Activated CD4-positive, alpha-beta memory T cell treated with anti-CD3 and anti-CD28 coated beads, Interleukin-2, amount 10 ng/mL, durations not matched to agents 7 days and 5 days (primary cell): Measurements from ENCODE around the gene CLOCK. TPM values are rescaled to one million over a fixed set of nuclear protein-coding genes. Genes with fewer than 3 reads are reported as not detected.

Experiments
- CTCF ChIA-PET: fragments of 350-600 bp; sonication (Branson Sonifier 250); formaldehyde crosslinking; loops from one replicate; lab custom pipeline; 2021; ENCODE audit warnings: antibody characterized with exemption, inconsistent platforms; lab: Charles Lee
- POLR2A ChIA-PET: fragments of 350-600 bp; sonication (Branson Sonifier 250); formaldehyde crosslinking; loops from one replicate; lab custom pipeline; 2021; ENCODE audit warnings: antibody characterized with exemption; lab: Charles Lee
- DNase-seq: peaks from one replicate; pipeline ENCODE4 v3.0.0-alpha.2; 2020
- H3K27ac Mint-ChIP-seq: one replicate; pipeline ENCODE4 v1.8.0; 2021; ENCODE audit warnings: mild to moderate bottlenecking, mixed read lengths
- H3K27me3 Mint-ChIP-seq: one replicate; pipeline ENCODE4 v1.8.0; 2021; ENCODE audit warnings: mixed read lengths
- H3K36me3 Mint-ChIP-seq: one replicate; pipeline ENCODE4 v1.8.0; 2021; ENCODE audit warnings: low read depth, mixed read lengths
- H3K4me1 Mint-ChIP-seq: one replicate; pipeline ENCODE4 v1.8.0; 2021; ENCODE audit warnings: mixed read lengths
- H3K4me3 Mint-ChIP-seq: one replicate; pipeline ENCODE4 v1.8.0; 2021; ENCODE audit warnings: mild to moderate bottlenecking, mixed read lengths
- H3K9me3 Mint-ChIP-seq: one replicate; pipeline ENCODE4 v1.8.0; 2021; ENCODE audit warnings: mixed read lengths
- total RNA-seq, 2 experiments: library from RNA; stranded (reverse); gene quantifications; one replicate each; pipeline ENCODE4 v1.2.3, GENCODE V29; 2021

CLOCK gene
- total RNA-seq, 2 experiments from 2014 or later: 7.4 to 9.6 TPM

DNA sequence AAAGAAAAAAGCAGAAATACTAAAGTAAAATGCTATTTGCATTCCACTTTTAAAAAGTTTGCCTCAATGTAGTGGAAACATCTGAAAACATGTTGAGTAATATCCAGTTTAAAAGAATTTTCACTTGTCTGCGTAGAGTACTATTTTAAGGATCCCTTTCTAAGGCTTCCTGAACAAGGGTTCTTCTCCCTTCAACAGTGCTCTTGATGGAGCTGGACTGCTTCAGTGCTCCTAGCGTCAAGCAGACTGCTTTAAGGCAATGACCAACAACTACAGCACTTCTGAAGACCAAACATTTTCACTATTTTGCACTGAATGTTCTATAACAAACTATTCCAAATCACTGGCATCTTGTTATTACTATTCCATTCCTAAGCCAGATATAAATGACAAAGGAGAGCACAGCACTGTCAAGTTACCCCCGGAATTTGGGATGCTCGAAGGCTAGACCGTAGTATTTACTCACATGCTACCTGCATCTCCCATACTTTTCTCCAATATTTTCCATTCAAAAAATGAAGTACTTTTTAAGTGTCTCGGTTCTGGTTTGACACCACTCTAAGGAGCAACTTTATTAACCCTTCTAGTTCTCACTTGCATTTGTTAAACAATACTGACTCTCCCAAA lies 114.9 kb downstream of the CLOCK start:
- H3K4me3 Mint-ChIP-seq: no peak overlapping the region
- ChIA-PET POLR2A (interaction anchor here (1.0 kb wide), 1 partner anchor 14 kb away, joined by 3 read pairs; no protein-coding TSS in a partner anchor), CTCF (interaction anchor here (0.6 kb wide), 1 partner anchor 59 kb away, joined by 4 read pairs; no protein-coding TSS in a partner anchor)
- H3K27me3 Mint-ChIP-seq: no peaks in the 10 kb centered on the region
- no peak for DNase-seq
- peaks cover 53% of the 10 kb centered on the region for H3K36me3 Mint-ChIP-seq
- no peaks in the 10 kb centered on the region for H3K9me3 Mint-ChIP-seq
- H3K27ac Mint-ChIP-seq: no peak overlapping the region
- peaks cover 15% of the 10 kb centered on the region for H3K4me1 Mint-ChIP-seq

- CTCF ChIA-PET: no interaction called here
- POLR2A ChIA-PET: interaction anchor here (1.1 kb wide), 1 partner anchor 11 kb away, joined by 3 read pairs; no protein-coding TSS in a partner anchor
- Mint-ChIP-seq H3K4me1 (peaks cover 1% of the 10 kb centered on the region), H3K27me3 (no peaks in the 10 kb centered on the region), H3K9me3 (no peaks in the 10 kb centered on the region), H3K36me3 (peaks cover 72% of the 10 kb centered on the region), H3K27ac (no peak overlapping the region), H3K4me3 (no peak overlapping the region)
- no peak for DNase-seq
Observed at GRCh38 chr4:55424791-55425190, 121.9 kb downstream of the CLOCK start.

DNA sequence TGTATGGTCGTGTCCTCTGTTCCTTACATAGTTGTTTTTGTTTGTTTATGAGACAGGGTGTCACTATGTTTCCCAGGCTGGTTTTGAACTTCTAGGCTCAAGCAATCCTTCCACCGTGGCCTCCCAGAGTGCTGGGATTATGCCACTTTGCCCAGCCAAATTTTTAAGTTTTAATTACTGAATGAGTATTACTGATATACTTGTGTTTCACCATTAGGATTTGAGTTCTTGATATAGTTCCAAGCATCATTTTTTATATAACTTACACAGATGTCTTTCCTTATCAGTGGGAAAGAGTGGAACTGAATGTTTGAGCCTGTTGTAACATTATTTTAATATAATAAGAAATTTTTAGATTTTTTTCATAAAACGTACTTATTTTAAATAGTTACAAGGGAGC lies 130.5 kb downstream of the CLOCK start:
- H3K36me3 Mint-ChIP-seq: peaks cover 45% of the 10 kb centered on the region
- CTCF ChIA-PET: no interaction called here
- no peaks in the 10 kb centered on the region for H3K27me3 Mint-ChIP-seq
- no peak overlapping the region for H3K4me3 Mint-ChIP-seq
- no peak for DNase-seq
- H3K27ac Mint-ChIP-seq: no peak overlapping the region
- POLR2A ChIA-PET: no interaction called here
- H3K9me3 Mint-ChIP-seq: no peaks in the 10 kb centered on the region
- peaks cover 3% of the 10 kb centered on the region for H3K4me1 Mint-ChIP-seq

- Mint-ChIP-seq H3K36me3 (peaks cover 25% of the 10 kb centered on the region), H3K9me3 (no peaks in the 10 kb centered on the region), H3K4me3 (no peak overlapping the region), H3K4me1 (peaks cover 25% of the 10 kb centered on the region), H3K27ac (no peak overlapping the region), H3K27me3 (no peaks in the 10 kb centered on the region)
- ChIA-PET POLR2A (no interaction called here), CTCF (interaction anchor here (2.1 kb wide), 1 partner anchor 65 kb away, joined by 8 read pairs; the partner anchor contains the start of gene SRD5A3)
- DNase-seq: no peak
Observed at GRCh38 chr4:55411621-55412020, 135.1 kb downstream of the CLOCK start.

DNA sequence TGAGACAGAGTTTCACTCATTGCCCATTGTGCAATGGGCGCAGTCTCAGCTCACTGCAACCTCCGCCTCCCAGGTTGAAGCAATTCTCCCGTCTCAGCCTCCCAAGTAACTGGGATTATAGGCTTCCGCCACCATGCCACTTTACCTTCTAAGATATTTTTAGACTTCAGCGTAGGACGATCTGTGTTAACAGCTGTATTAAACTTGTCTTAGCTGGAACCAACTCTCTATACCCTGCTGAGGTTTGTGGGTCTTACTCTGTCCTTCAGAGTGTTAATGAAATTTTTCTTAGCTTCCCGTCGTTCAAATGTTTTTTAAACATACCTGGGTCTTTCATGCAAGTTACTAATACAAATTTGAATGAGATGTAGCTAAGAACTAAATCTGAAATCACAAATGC lies 136.3 kb downstream of the CLOCK start:
- peaks cover 30% of the 10 kb centered on the region for H3K36me3 Mint-ChIP-seq
- peaks cover 34% of the 10 kb centered on the region for H3K4me1 Mint-ChIP-seq
- DNase-seq: no peak
- POLR2A ChIA-PET: interaction anchor here (0.6 to 1.1 kb wide), 3 partner anchors 8 to 64 kb away, joined by 3 to 5 read pairs (median 5); partner anchors contain the start of genes SRD5A3 and TMEM165
- CTCF ChIA-PET: interaction anchor here (2.1 kb wide), 1 partner anchor 64 kb away, joined by 8 read pairs; the partner anchor contains the start of gene SRD5A3
- no peaks in the 10 kb centered on the region for H3K9me3 Mint-ChIP-seq
- H3K27me3 Mint-ChIP-seq: no peaks in the 10 kb centered on the region
- no peak overlapping the region for H3K4me3 Mint-ChIP-seq
- H3K27ac Mint-ChIP-seq: no peak overlapping the region

DNA sequence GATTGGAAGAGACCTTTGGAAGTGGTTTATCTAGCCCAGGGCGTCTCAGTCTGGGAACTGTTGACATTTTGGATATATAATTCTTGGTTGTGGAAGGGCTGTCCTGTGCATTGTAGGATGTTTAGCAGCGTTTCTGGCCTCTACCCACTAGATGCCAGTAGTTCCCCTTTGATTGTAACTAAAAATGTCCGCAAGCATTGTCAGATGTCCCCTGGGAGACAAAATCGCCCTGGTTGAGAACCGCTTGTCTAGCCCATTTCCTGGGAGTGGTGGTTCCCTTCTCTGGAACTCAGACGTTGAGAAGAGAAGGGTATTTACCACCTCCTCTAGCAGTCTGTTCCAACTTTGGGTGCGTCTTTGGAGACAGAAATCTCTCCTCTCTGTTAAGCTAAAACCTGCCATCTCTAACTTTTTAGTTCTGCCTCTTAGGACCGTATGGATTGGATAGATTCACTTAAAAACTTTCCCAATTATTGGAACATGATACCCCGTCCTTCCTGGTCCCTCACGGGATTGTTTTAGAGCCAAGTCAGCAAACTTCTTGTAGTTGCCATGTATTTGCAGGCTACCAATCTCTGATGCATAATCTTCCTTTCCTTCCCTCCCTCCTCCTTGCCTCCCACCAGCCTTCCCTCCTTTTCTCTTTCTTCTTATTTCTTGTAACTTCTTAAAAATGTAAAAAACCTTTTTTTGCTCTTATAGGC lies 137.1 kb downstream of the CLOCK start:
- H3K4me3 Mint-ChIP-seq: no peak overlapping the region
- H3K4me1 Mint-ChIP-seq: peaks cover 38% of the 10 kb centered on the region
- H3K36me3 Mint-ChIP-seq: peaks cover 31% of the 10 kb centered on the region
- DNase-seq: no peak
- H3K27ac Mint-ChIP-seq: no peak overlapping the region
- CTCF ChIA-PET: interaction anchor here (1.3 to 2.1 kb wide), 3 partner anchors 11 to 137 kb away, joined by 5 to 8 read pairs (median 6); partner anchors contain the start of genes CLOCK and SRD5A3
- H3K9me3 Mint-ChIP-seq: no peaks in the 10 kb centered on the region
- H3K27me3 Mint-ChIP-seq: no peaks in the 10 kb centered on the region
- POLR2A ChIA-PET: interaction anchor here (0.9 to 1.5 kb wide), 3 partner anchors 10 to 64 kb away, joined by 5 read pairs; partner anchors contain the start of genes SRD5A3 and TMEM165

DNA sequence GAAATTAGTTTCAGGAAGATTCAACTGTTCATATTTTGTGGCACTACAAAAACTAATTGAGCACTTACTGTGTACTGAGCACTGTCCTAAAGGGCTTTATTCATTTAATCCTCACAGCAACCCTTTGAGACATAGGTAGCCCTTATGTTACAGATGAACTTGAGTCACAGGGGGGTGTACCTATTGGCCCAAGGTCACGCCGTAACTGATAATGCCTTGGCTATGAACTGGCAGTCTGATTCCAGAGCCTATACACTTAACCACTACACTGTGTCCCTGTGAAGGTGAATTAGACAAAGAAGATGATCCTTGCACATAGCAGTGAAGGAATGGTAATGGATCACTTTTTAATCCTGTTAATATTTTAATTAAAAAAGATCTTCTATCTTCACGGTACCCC lies 138.9 kb downstream of the CLOCK start:
- Mint-ChIP-seq H3K27ac (no peak overlapping the region), H3K9me3 (no peaks in the 10 kb centered on the region), H3K36me3 (peaks cover 43% of the 10 kb centered on the region), H3K4me1 (peaks cover 46% of the 10 kb centered on the region), H3K4me3 (no peak overlapping the region), H3K27me3 (no peaks in the 10 kb centered on the region)
- DNase-seq: no peak
- POLR2A ChIA-PET: interaction anchor here (1.3 kb wide), 1 partner anchor 10 kb away, joined by 3 read pairs; no protein-coding TSS in a partner anchor
- CTCF ChIA-PET: no interaction called here

- no peak overlapping the region for H3K27ac Mint-ChIP-seq
Observed at GRCh38 chr4:55407119-55407518, 139.6 kb downstream of the CLOCK start.

GRCh38 chr4:55406545-55406944 lies 140.2 kb downstream of the CLOCK start:
- peaks cover 38% of the 10 kb centered on the region for H3K36me3 Mint-ChIP-seq
- H3K27me3 Mint-ChIP-seq: no peaks in the 10 kb centered on the region

More at GRCh38 chr4:55407119-55407518, 139.6 kb downstream of the CLOCK start:
- Mint-ChIP-seq H3K4me1 (peaks cover 46% of the 10 kb centered on the region), H3K36me3 (peaks cover 43% of the 10 kb centered on the region), H3K9me3 (no peaks in the 10 kb centered on the region), H3K27me3 (no peaks in the 10 kb centered on the region), H3K4me3 (no peak overlapping the region)
- DNase-seq: no peak
- POLR2A ChIA-PET: interaction anchor here (1.3 kb wide), 1 partner anchor 10 kb away, joined by 3 read pairs; no protein-coding TSS in a partner anchor
- CTCF ChIA-PET: no interaction called here

GRCh38 chr4:55405073-55405472 lies 141.6 kb downstream of the CLOCK start:
- no peaks in the 10 kb centered on the region for H3K27me3 Mint-ChIP-seq
- peaks cover 48% of the 10 kb centered on the region for H3K36me3 Mint-ChIP-seq
- peaks cover 53% of the 10 kb centered on the region for H3K4me1 Mint-ChIP-seq
- no peak overlapping the region for H3K4me3 Mint-ChIP-seq
- CTCF ChIA-PET: interaction anchor here (1.5 kb wide), 1 partner anchor 60 kb away, joined by 3 read pairs; no protein-coding TSS in a partner anchor
- no peak overlapping the region for H3K27ac Mint-ChIP-seq
- no peak for DNase-seq
- POLR2A ChIA-PET: no interaction called here
- no peaks in the 10 kb centered on the region for H3K9me3 Mint-ChIP-seq

More at GRCh38 chr4:55406545-55406944, 140.2 kb downstream of the CLOCK start:
- CTCF ChIA-PET: interaction anchor here (1.3 kb wide), 1 partner anchor 11 kb away, joined by 3 read pairs; the partner anchor contains the start of gene TMEM165
- no peak overlapping the region for H3K27ac Mint-ChIP-seq
- POLR2A ChIA-PET: interaction anchor here (1.3 kb wide), 1 partner anchor 11 kb away, joined by 3 read pairs; no protein-coding TSS in a partner anchor
- H3K9me3 Mint-ChIP-seq: no peaks in the 10 kb centered on the region
- no peak overlapping the region for H3K4me3 Mint-ChIP-seq
- H3K4me1 Mint-ChIP-seq: peaks cover 44% of the 10 kb centered on the region
- no peak for DNase-seq

GRCh38 chr4:55399581-55399980 lies 147.1 kb downstream of the CLOCK start:
- no peak for DNase-seq
- Mint-ChIP-seq H3K4me3 (no peak overlapping the region), H3K27ac (peak overlapping the region; percentile 1), H3K27me3 (no peaks in the 10 kb centered on the region), H3K4me1 (peaks cover 55% of the 10 kb centered on the region), H3K36me3 (peaks cover 50% of the 10 kb centered on the region), H3K9me3 (no peaks in the 10 kb centered on the region)
- ChIA-PET CTCF (interaction anchor here (1.1 to 2.0 kb wide), 3 partner anchors 9 to 146 kb away, joined by 4 to 15 read pairs (median 6); partner anchors contain the start of gene SRD5A3), POLR2A (interaction anchor here (0.8 to 2.0 kb wide), 5 partner anchors 9 to 150 kb away, joined by 3 to 8 read pairs (median 3); partner anchors contain the start of gene SRD5A3)

- CTCF ChIA-PET: interaction anchor here (0.7 to 2.0 kb wide), 5 partner anchors 10 to 1437 kb away, joined by 3 to 15 read pairs (median 4); partner anchors contain the start of gene SRD5A3
- Mint-ChIP-seq H3K27me3 (no peaks in the 10 kb centered on the region), H3K27ac (peak overlapping the region; percentile 26), H3K4me3 (peak overlapping the region; percentile 84), H3K9me3 (no peaks in the 10 kb centered on the region), H3K36me3 (peaks cover 45% of the 10 kb centered on the region), H3K4me1 (peaks cover 59% of the 10 kb centered on the region)
- DNase-seq: no peak
- POLR2A ChIA-PET: interaction anchor here (0.7 to 2.0 kb wide), 6 partner anchors 10 to 150 kb away, joined by 3 to 8 read pairs (median 3); partner anchors contain the start of gene SRD5A3
Observed at GRCh38 chr4:55398966-55399365, 147.7 kb downstream of the CLOCK start.
